Spinal cord (tissue), 10 donors: ENCODE results near the gene RAB18. TPM values are rescaled to one million over a fixed set of nuclear protein-coding genes. Genes with fewer than 3 reads are reported as not detected.
A peak's percentile ranks its signal among the peaks of the same experiment; 100 is the strongest.
"Not testable (repeated sequence)": the region's sequence is repeated elsewhere in the genome, so short reads cannot be mapped to it uniquely, and the experiment has no call there.

Experiments
- DNase-seq, 6 donors: peaks; one replicate each; pipeline versions ENCODE4 v3.0.0 to v3.0.0-alpha.2; 2013 to 2015; ENCODE audit warnings: low spot score in 6 of 6, low read depth in 4 of 6
- H3K27ac ChIP-seq: one replicate; pipeline ENCODE4 v1.5.1; 2013; ENCODE audit warnings: low read depth, low read length, control low read depth
- H3K27me3 ChIP-seq: one replicate; pipeline ENCODE4 v1.6.1; 2013; ENCODE audit warnings: low read length; ENCODE audit not compliant: control insufficient read depth, insufficient read depth
- H3K36me3 ChIP-seq: one replicate; pipeline ENCODE4 v1.6.1; 2013; ENCODE audit warnings: low read length; ENCODE audit not compliant: control insufficient read depth, insufficient read depth
- H3K4me1 ChIP-seq: one replicate; pipeline ENCODE4 v1.6.1; 2013; ENCODE audit warnings: low read length; ENCODE audit not compliant: control insufficient read depth, insufficient read depth
- H3K4me3 ChIP-seq: one replicate; pipeline ENCODE4 v1.5.1; 2013; ENCODE audit warnings: low read depth, low read length, control low read depth
- H3K9me3 ChIP-seq: one replicate; pipeline ENCODE4 v1.6.1; 2013; ENCODE audit warnings: low read length; ENCODE audit not compliant: control insufficient read depth, insufficient read depth
- WGBS: methylation state at CpG from one replicate; pipeline ENCODE4 v1.1.5; 2013; ENCODE audit warnings: missing lambda C conversion rate; ENCODE audit not compliant: insufficient coverage; 5-methylcytosine and 5-hydroxymethylcytosine counted together
- long read RNA-seq, 4 donors: transcript quantifications; one replicate each; lab custom pipeline, GENCODE V29; 2026
- polyA plus RNA-seq, 2 donors: library from polyadenylated mRNA; unstranded; fragments of 120-200 nt; gene quantifications; one replicate each; pipeline ENCODE4 v1.2.1, GENCODE V29; 2013; ENCODE audit not compliant: insufficient read length in 2 of 2
- total RNA-seq, 2 donors: library from RNA; depleted of rRNA in 1 of 2; stranded (reverse); fragments of 120-200 nt in 1 of 2; fragments of >200 nt in 1 of 2; gene quantifications; one replicate each; pipeline versions ENCODE4 v1.2.3 to v1.2.4, GENCODE V29; 2013 to 2014
- donor health status: healthy.

The RAB18 gene
- 100 to 1,000 TPM; 103 to 108 TPM for total RNA-seq
- 100 to 1,000 TPM; 168 to 199 TPM for polyA plus RNA-seq
- long read RNA-seq, donor 1, full-length matches to known transcripts, result 53 of 68 reads
- long read RNA-seq, donor 1, partial matches to known transcripts, result 15 of 68 reads
- long read RNA-seq, donor 1, other reads (novel, unspliced or antisense), result 0 of 68 reads
- long read RNA-seq, donor 2, full-length matches to known transcripts, result 29 of 29 reads
- long read RNA-seq, donor 2, partial matches to known transcripts, result 0 of 29 reads
- long read RNA-seq, donor 2, other reads (novel, unspliced or antisense), result 0 of 29 reads
- long read RNA-seq, donor 3, full-length matches to known transcripts, result 12 of 17 reads
- long read RNA-seq, donor 3, partial matches to known transcripts, result 5 of 17 reads
- long read RNA-seq, donor 3, other reads (novel, unspliced or antisense), result 0 of 17 reads
- long read RNA-seq, donor 4, full-length matches to known transcripts, result 32 of 32 reads
- long read RNA-seq, donor 4, partial matches to known transcripts, result 0 of 32 reads
- long read RNA-seq, donor 4, other reads (novel, unspliced or antisense), result 0 of 32 reads

GRCh38 chr10:27504007-27504807 lies at the start of gene RAB18:
Gene RAB18, plus strand, starts transcription at chr10:27504304. Its CDS starts 66 bp downstream, at chr10:27504370.
- DNase-seq, result peak; percentile 95 to 100 (median 97)
- WGBS, result 0% methylated on average over 70 of the region's 71 CpGs
- H3K4me3 ChIP-seq, result peak within 1 kb of the TSS; percentile 87
- no peaks in the 10 kb centered on the region for H3K9me3 ChIP-seq
- peak within 1 kb of the TSS; percentile 92 for H3K27ac ChIP-seq
- no peaks in the 10 kb centered on the region for H3K36me3 ChIP-seq
- peaks cover 6% of the 10 kb centered on the region for H3K4me1 ChIP-seq
- peaks cover 2% of the 10 kb centered on the region for H3K27me3 ChIP-seq

- Histone ChIP-seq H3K27me3 (no peaks in the 10 kb centered on the region), H3K4me3 (no peak overlapping the region), H3K36me3 (no peaks in the 10 kb centered on the region), H3K9me3 (no peaks in the 10 kb centered on the region), H3K27ac (no peak overlapping the region), H3K4me1 (no peaks in the 10 kb centered on the region)
- 100% methylated on average over 1 of the region's 3 CpGs for WGBS
- DNase-seq, result no peak
These were observed 49.3 kb upstream of the RAB18 start for GRCh38 chr10:27454837-27455236.

GRCh38 chr10:27457261-27457945 lies 46.7 kb upstream of the RAB18 start:
- H3K36me3 ChIP-seq, result no peaks in the 10 kb centered on the region
- H3K27me3 ChIP-seq, result no peaks in the 10 kb centered on the region
- no peak overlapping the region for H3K27ac ChIP-seq
- no CpG with 5 or more reads among the region's 3 CpGs for WGBS
- no peak overlapping the region for H3K4me3 ChIP-seq
- H3K4me1 ChIP-seq, result no peaks in the 10 kb centered on the region
- no peak for DNase-seq
- no peaks in the 10 kb centered on the region for H3K9me3 ChIP-seq

- no peak overlapping the region for H3K27ac ChIP-seq
- H3K9me3 ChIP-seq, result no peaks in the 10 kb centered on the region
- DNase-seq, result no peak
These were observed 46.1 kb upstream of the RAB18 start for GRCh38 chr10:27457966-27458365.

GRCh38 chr10:27461312-27461711 lies 42.8 kb upstream of the RAB18 start:
- no peaks in the 10 kb centered on the region for H3K9me3 ChIP-seq
- H3K27ac ChIP-seq, result no peak overlapping the region
- no peak overlapping the region for H3K4me3 ChIP-seq
- no peak for DNase-seq
- H3K4me1 ChIP-seq, result no peaks in the 10 kb centered on the region
- H3K36me3 ChIP-seq, result no peaks in the 10 kb centered on the region
- H3K27me3 ChIP-seq, result no peaks in the 10 kb centered on the region
- WGBS, result no CpG with 5 or more reads among the region's 1 CpG

More at GRCh38 chr10:27457966-27458365, 46.1 kb upstream of the RAB18 start:
- Histone ChIP-seq H3K4me1 (no peaks in the 10 kb centered on the region), H3K27me3 (no peaks in the 10 kb centered on the region), H3K36me3 (no peaks in the 10 kb centered on the region), H3K4me3 (no peak overlapping the region)
- WGBS, result 33% methylated on average over 1 of the region's 2 CpGs

- 60% methylated on average over 1 of the region's 2 CpGs for WGBS
- no peaks in the 10 kb centered on the region for H3K9me3 ChIP-seq
- H3K36me3 ChIP-seq, result no peaks in the 10 kb centered on the region
- no peaks in the 10 kb centered on the region for H3K4me1 ChIP-seq
- H3K27me3 ChIP-seq, result no peaks in the 10 kb centered on the region
- H3K4me3 ChIP-seq, result no peak overlapping the region
- no peak overlapping the region for H3K27ac ChIP-seq
- DNase-seq, result no peak
These were observed 40.1 kb upstream of the RAB18 start for GRCh38 chr10:27463961-27464360.

- no peaks in the 10 kb centered on the region for H3K4me1 ChIP-seq
- H3K36me3 ChIP-seq, result no peaks in the 10 kb centered on the region
- H3K4me3 ChIP-seq, result no peak overlapping the region
- no peaks in the 10 kb centered on the region for H3K9me3 ChIP-seq
- WGBS, result 82% methylated on average over 2 of the region's 3 CpGs
- no peaks in the 10 kb centered on the region for H3K27me3 ChIP-seq
- no peak for DNase-seq
- no peak overlapping the region for H3K27ac ChIP-seq
These were observed 39.1 kb upstream of the RAB18 start for GRCh38 chr10:27464993-27465392.

- WGBS, result 87% methylated on average over 8 of the region's 9 CpGs
- DNase-seq, H3K27me3 ChIP-seq, H3K9me3 ChIP-seq, H3K36me3 ChIP-seq, H3K4me1 ChIP-seq, H3K27ac ChIP-seq, H3K4me3 ChIP-seq: not testable (repeated sequence)
These were observed 38.5 kb upstream of the RAB18 start for GRCh38 chr10:27465596-27465995.

- H3K4me3 ChIP-seq, result no peak overlapping the region
- no peaks in the 10 kb centered on the region for H3K4me1 ChIP-seq
- H3K27me3 ChIP-seq, result no peaks in the 10 kb centered on the region
- no peak overlapping the region for H3K27ac ChIP-seq
- 48% methylated on average over 4 of the region's 5 CpGs for WGBS
- H3K9me3 ChIP-seq, result no peaks in the 10 kb centered on the region
- H3K36me3 ChIP-seq, result no peaks in the 10 kb centered on the region
- DNase-seq, result no peak
These were observed 33.2 kb upstream of the RAB18 start for GRCh38 chr10:27470885-27471284.
